Measurements from ENCODE around the gene ACSS2. TPM values are rescaled to one million over a fixed set of nuclear protein-coding genes. Genes with fewer than 3 reads are reported as not detected.

The ACSS2 gene
- total and polyA plus RNA-seq, 2 of the 8 experiments (the other 6 are each of a cell fraction or from before 2014, with no cell fraction given) = 17.7 to 24.2 TPM

GRCh38 chr20:34931771-34932170 lies 55.4 kb downstream of the ACSS2 start:
- DNase-seq (ENCODE audit: low read depth in 1 of 2, low spot score in 2 of 2) (no peak), FAIRE-seq (no peak)
- Histone ChIP-seq H4K8ac (ENCODE audit: extremely low read depth, insufficient read depth, low read length) (no peak overlapping the region), H3K18ac (ENCODE audit: extremely low read depth, low read length) (no peak overlapping the region), H2AK5ac (ENCODE audit: low read depth, low read length) (no peak overlapping the region), H2AFZ (ENCODE audit: low read length) (no peak overlapping the region), H3K27ac (ENCODE audit: low read depth, low read length) (no peak overlapping the region), H3K23me2 (ENCODE audit: low read depth, low read length) (no peaks in the 10 kb centered on the region; the same call in 1 of the 2 replicates), H2BK120ac (replicated peaks; ENCODE audit: low read depth, low read length) (no peak overlapping the region), H3K9ac (replicated peaks in 1 of 4; ENCODE audit: extremely low read depth in 1 of 4, low read depth in 3 of 4, low read length in 3 of 4) (no peak overlapping the region), H3K56ac (replicated peaks; ENCODE audit: insufficient read length, low read depth, low read length) (no peak overlapping the region), H3K4ac (replicated peaks; ENCODE audit: insufficient read length, low read depth, low read length) (no peak overlapping the region), H3K4me3 (ENCODE audit: extremely low read depth in 1 of 4, insufficient read depth in 2 of 4, low read depth in 3 of 4, low read length in 4 of 4) (no peak overlapping the region), H3K79me1 (ENCODE audit: low read depth, low read length) (no peaks in the 10 kb centered on the region), H2BK20ac (ENCODE audit: low read length) (no peak overlapping the region), H3K14ac (ENCODE audit: insufficient read length) (no peak overlapping the region), H3K79me2 (ENCODE audit: control insufficient read depth in 1 of 2, insufficient read depth in 2 of 2, low read length in 2 of 2) (no peaks in the 10 kb centered on the region), H4K20me1 (replicated peaks in 1 of 2; ENCODE audit: control insufficient read depth in 1 of 2, insufficient read depth in 2 of 2, low read length in 2 of 2) (no peaks in the 10 kb centered on the region), H2BK5ac (ENCODE audit: low read depth, low read length) (no peak overlapping the region), H3K27me3 (replicated peaks in 1 of 4; ENCODE audit: control insufficient read depth in 3 of 4, extremely low read depth in 1 of 4, insufficient read depth in 3 of 4, low read length in 3 of 4) (no peaks in the 10 kb centered on the region), H4K91ac (replicated peaks; ENCODE audit: insufficient read length, low read length) (no peak overlapping the region), H3K36me3 (ENCODE audit: control insufficient read depth in 2 of 4, insufficient read depth in 4 of 4, low read length in 3 of 4) (peaks cover 0 to 10% (median 2%) of the 10 kb centered on the region in 4 experiments; a peak in 4 of 8 replicates), H3K9me3 (ENCODE audit: insufficient read depth in 2 of 2, low read depth in 1 of 2, low read length in 1 of 2) (no peaks in the 10 kb centered on the region; a peak in 1 of 4 replicates), H2BK12ac (ENCODE audit: low read depth, low read length) (no peak overlapping the region), H3K23ac (ENCODE audit: insufficient read length) (no peak overlapping the region), H3K4me2 (ENCODE audit: insufficient read depth in 1 of 2, low read depth in 2 of 2, low read length in 2 of 2) (no peak overlapping the region), H3K4me1 (replicated peaks in 1 of 4; ENCODE audit: control insufficient read depth in 3 of 4, insufficient read depth in 4 of 4, low read length in 3 of 4) (no peaks in the 10 kb centered on the region), H4K5ac (ENCODE audit: insufficient read length, low read depth, low read length) (no peak overlapping the region), H2BK15ac (ENCODE audit: low read length) (no peak overlapping the region)
- no peak for TF ChIP-seq RNF2 (IDR thresholded peaks at IDR 0.05; ENCODE audit: borderline replicate concordance, low read depth, low read length, missing control alignments, poor library complexity, severe bottlenecking)
- no peak for TF ChIP-seq RAD21 (IDR thresholded peaks at IDR 0.05 in 1 of 2, conservative IDR thresholded peaks at IDR 0.05 in 1 of 2; ENCODE audit: low read depth in 2 of 2, low read length in 2 of 2)
- TF ChIP-seq EZH2 (IDR thresholded peaks at IDR 0.05; ENCODE audit: low read depth, low read length, severe bottlenecking) = no peak
- TF ChIP-seq KDM1A (IDR thresholded peaks at IDR 0.05; ENCODE audit: borderline replicate concordance, low read length) = no peak
- TF ChIP-seq HDAC2 (IDR thresholded peaks at IDR 0.05; ENCODE audit: borderline replicate concordance in 1 of 2, low read depth in 2 of 2, low read length in 2 of 2) = no peak
- TF ChIP-seq SIRT6 (IDR thresholded peaks at IDR 0.05; ENCODE audit: low read length) = no peak
- ChIA-PET POLR2A (ENCODE audit: partially characterized antibody) (no interaction called here), CTCF (ENCODE audit: partially characterized antibody) (interaction anchor here (0.6 to 1.1 kb wide), 3 partner anchors 9 to 67 kb away, joined by 4 read pairs; no protein-coding TSS in a partner anchor)
- WGBS, 2 experiments (ENCODE audit: extremely low coverage in 1 of 2, insufficient coverage in 1 of 2, insufficient read length in 1 of 2, insufficient replicate concordance in 2 of 2, low coverage in 1 of 2, low lambda C conversion rate in 2 of 2, missing lambda C conversion rate in 1 of 2) = 91% methylated on average over 7 of the region's 7 CpGs; no CpG with 5 or more reads in 1 of the 2 experiments
